Measurements from ENCODE around the gene C17orf50. TPM values are rescaled to one million over a fixed set of nuclear protein-coding genes. Genes with fewer than 3 reads are reported as not detected.
A peak's percentile ranks its signal among the peaks of the same experiment; 100 is the strongest.

C17orf50 gene
- total RNA-seq, 2 donors from 2014 or later = not detected

DNA sequence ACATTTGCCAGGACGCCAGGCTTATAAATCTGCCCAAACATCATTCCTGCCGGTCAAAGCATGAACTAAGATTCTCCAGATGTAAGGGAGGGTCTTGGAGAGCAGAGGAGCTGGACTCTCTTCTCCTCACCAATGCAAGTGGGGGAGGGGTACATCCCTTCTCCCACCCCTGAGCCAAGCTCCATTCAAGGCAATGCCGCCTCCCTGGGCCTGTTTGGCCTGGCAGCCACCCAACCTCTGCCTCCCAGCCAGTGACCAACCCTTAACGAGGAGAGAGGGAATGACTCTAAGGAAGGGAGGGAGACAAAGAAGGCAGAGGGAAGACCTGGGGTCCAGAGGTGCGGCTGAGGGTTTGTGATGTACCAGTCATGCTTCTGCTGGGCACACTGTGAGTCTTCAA is 13.8 kb downstream of the C17orf50 start:
- Histone ChIP-seq H3K36me3 (replicated peaks in 1 of 2; ENCODE audit: insufficient read depth in 1 of 2, low read depth in 2 of 2) (no peaks in the 10 kb centered on the region), H3K9me3 (no peaks in the 10 kb centered on the region), H3K27me3 (no peaks in the 10 kb centered on the region), H3K4me1 (peaks cover 9% of the 10 kb centered on the region), H3K27ac (no peak overlapping the region), H3K4me3 (no peak overlapping the region)
- 43 to 57% methylated on average over 4 to 5 of the region's 5 CpGs for WGBS, 2 donors
- peak in 2 of 4 donors; percentile 46 to 52 for DNase-seq
- TF ChIP-seq, protein P1, sequence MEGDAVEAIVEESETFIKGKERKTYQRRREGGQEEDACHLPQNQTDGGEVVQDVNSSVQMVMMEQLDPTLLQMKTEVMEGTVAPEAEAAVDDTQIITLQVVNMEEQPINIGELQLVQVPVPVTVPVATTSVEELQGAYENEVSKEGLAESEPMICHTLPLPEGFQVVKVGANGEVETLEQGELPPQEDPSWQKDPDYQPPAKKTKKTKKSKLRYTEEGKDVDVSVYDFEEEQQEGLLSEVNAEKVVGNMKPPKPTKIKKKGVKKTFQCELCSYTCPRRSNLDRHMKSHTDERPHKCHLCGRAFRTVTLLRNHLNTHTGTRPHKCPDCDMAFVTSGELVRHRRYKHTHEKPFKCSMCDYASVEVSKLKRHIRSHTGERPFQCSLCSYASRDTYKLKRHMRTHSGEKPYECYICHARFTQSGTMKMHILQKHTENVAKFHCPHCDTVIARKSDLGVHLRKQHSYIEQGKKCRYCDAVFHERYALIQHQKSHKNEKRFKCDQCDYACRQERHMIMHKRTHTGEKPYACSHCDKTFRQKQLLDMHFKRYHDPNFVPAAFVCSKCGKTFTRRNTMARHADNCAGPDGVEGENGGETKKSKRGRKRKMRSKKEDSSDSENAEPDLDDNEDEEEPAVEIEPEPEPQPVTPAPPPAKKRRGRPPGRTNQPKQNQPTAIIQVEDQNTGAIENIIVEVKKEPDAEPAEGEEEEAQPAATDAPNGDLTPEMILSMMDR (IDR thresholded peaks at IDR 0.05) = no peak
- TF ChIP-seq POLR2A (IDR thresholded peaks at IDR 0.05) = no peak
- intact Hi-C loops (cut with DNase I) = no loop called here
- no peak for ATAC-seq

DNA sequence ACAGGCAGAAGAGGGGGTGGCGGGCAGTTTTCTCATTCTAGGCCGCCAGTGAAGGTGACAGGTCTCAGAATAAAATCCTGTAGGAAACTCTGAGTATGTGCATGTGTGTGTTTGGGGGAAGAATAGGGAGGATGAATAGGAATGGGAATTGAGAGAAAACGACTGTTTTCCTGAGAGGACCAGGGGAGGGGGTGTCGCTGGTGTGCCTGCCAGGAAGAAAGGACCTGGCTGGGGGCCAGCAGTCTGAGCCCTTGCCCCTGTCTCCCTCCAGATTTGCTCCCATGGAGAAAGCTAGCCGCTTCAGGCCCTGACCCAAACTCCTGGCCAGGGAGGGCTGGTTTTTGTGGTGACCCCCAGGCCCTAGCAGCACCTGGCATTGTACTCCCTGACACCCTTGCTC is 14.4 kb downstream of the C17orf50 start:
- H3K27me3 ChIP-seq = no peaks in the 10 kb centered on the region
- H3K4me1 ChIP-seq = peaks cover 9% of the 10 kb centered on the region
- no peak for ATAC-seq
- H3K9me3 ChIP-seq = no peaks in the 10 kb centered on the region
- intact Hi-C loops (cut with DNase I) = no loop called here
- no peak for DNase-seq
- WGBS, 2 donors = 73 to 75% methylated on average over 5 of the region's 5 CpGs
- no peaks in the 10 kb centered on the region for H3K36me3 ChIP-seq (replicated peaks in 1 of 2; ENCODE audit: insufficient read depth in 1 of 2, low read depth in 2 of 2)
- TF ChIP-seq POLR2A (IDR thresholded peaks at IDR 0.05) = no peak
- TF ChIP-seq, protein P1 (IDR thresholded peaks at IDR 0.05) = no peak
- H3K27ac ChIP-seq = no peak overlapping the region
- no peak overlapping the region for H3K4me3 ChIP-seq

DNA sequence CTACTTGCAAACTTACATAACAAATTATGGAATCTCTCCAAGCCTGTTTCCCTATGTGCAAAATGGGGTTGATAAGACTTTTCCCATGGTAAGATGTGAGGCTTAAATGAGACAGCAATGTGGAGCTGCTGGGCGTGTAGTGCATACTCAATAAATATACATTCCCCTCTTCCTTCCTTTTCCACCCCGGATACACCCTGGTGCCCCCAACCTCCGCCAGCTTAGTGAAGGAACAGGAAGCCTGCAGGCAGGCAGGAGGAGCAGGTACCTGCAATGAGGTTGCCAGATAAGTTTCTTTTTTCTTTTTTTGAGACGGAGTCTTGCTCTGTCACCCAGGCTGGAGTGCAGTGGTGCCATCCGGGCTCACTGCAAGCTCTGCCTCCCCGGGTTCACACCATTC is 14.9 kb downstream of the C17orf50 start:
- DNase-seq (no peak), ATAC-seq (no peak)
- intact Hi-C loops (cut with DNase I) = no loop called here
- H3K36me3 ChIP-seq (replicated peaks in 1 of 2; ENCODE audit: insufficient read depth in 1 of 2, low read depth in 2 of 2) = no peaks in the 10 kb centered on the region
- H3K4me3 ChIP-seq = no peak overlapping the region
- H3K9me3 ChIP-seq = no peaks in the 10 kb centered on the region
- H3K27ac ChIP-seq = no peak overlapping the region
- no peaks in the 10 kb centered on the region for H3K27me3 ChIP-seq
- WGBS, 2 donors = 53 to 66% methylated on average over 6 of the region's 6 CpGs
- TF ChIP-seq, protein P1 (IDR thresholded peaks at IDR 0.05) = no peak
- no peak for TF ChIP-seq POLR2A (IDR thresholded peaks at IDR 0.05)
- H3K4me1 ChIP-seq = peaks cover 9% of the 10 kb centered on the region

DNA sequence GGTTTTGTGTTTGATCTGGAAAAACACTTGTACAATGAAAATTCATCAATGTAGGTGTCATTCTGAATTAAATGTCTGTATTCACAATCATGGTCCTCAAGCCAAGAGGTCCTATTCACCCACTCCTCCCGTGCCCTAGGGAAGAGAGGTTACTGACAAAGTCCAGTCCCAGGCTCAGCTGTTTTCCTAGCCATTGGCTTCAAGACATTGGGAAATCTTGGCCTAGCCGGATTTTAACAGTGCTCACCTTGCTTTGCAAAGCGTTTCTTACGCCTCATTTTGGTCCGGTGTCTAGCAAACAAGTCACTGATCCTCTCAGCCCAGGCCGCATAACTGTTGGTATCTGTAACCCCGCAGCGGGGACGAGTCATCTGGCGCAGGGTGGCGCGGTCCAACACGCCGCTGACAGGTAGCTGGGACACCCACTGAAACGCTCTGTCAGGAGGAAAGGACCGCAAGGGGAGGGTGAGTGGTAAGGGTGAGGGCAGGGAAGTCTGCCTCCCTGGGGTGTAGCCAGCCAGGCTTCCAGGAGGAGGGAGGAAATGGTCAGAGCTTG is 18.0 kb downstream of the C17orf50 start:
- ATAC-seq (no peak), DNase-seq (no peak)
- WGBS, 2 donors = 84 to 90% methylated on average over 16 of the region's 16 CpGs
- Histone ChIP-seq H3K9me3 (no peaks in the 10 kb centered on the region), H3K27ac (no peak overlapping the region), H3K36me3 (replicated peaks in 1 of 2; ENCODE audit: insufficient read depth in 1 of 2, low read depth in 2 of 2) (no peaks in the 10 kb centered on the region), H3K4me3 (no peak overlapping the region), H3K27me3 (no peaks in the 10 kb centered on the region), H3K4me1 (peaks cover 23% of the 10 kb centered on the region)
- TF ChIP-seq, protein P1 (IDR thresholded peaks at IDR 0.05) = no peak
- no peak for TF ChIP-seq POLR2A (IDR thresholded peaks at IDR 0.05)
- intact Hi-C loops (cut with DNase I) = no loop called here

DNA sequence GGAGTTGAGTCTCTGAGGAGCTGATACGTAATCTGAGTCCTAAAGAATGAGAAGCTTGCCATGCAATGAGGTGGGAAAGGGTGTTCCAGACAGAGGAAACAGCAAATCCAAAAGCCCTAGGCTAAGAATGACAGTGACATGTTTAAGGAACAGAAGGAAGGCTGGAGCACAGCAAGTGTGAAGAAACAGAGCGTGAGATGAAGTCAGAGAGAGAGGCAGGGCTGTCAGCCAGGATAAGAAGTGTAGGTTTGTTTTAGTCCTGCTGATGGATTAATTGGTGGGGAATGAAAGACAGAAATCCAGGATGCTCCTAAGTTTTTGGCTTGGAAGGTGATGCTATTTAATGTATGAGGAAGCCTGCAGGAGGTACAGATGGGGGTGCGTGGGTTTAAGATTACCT is 20.3 kb downstream of the C17orf50 start:
- H3K4me1 ChIP-seq = peaks cover 26% of the 10 kb centered on the region
- no peaks in the 10 kb centered on the region for H3K36me3 ChIP-seq (replicated peaks in 1 of 2; ENCODE audit: insufficient read depth in 1 of 2, low read depth in 2 of 2)
- H3K4me3 ChIP-seq = no peak overlapping the region
- no peak overlapping the region for H3K27ac ChIP-seq
- ATAC-seq (no peak), DNase-seq (no peak)
- H3K9me3 ChIP-seq = no peaks in the 10 kb centered on the region
- 71 to 83% methylated on average over 3 of the region's 3 CpGs for WGBS, 2 donors
- TF ChIP-seq POLR2A (IDR thresholded peaks at IDR 0.05) = no peak
- TF ChIP-seq, protein P1 (IDR thresholded peaks at IDR 0.05) = no peak
- intact Hi-C loops (cut with DNase I) = no loop called here
- H3K27me3 ChIP-seq = no peaks in the 10 kb centered on the region
